IMR-90 (cell line): ENCODE measurements around the gene ZNF835.

Source experiments
- BHLHE40 ChIP-seq: fragments of 150-350 bp; IDR thresholded peaks from 2 replicates; pipeline ENCODE4 v1.6.1; 2016; ENCODE audit warnings: mild to moderate bottlenecking, low read depth, low read length
- CEBPB ChIP-seq: IDR thresholded peaks from 2 replicates; pipeline ENCODE4 v1.6.1; 2012; ENCODE audit warnings: low read depth, low read length, improper control_type of control experiment
- CHD1 ChIP-seq: IDR thresholded peaks from 2 replicates; pipeline ENCODE4 v1.6.1; 2012; ENCODE audit warnings: low read depth, low read length, improper control_type of control experiment
- CTCF ChIP-seq: conservative IDR thresholded peaks from 2 replicates; pipeline ENCODE4 v1.5.1; 2012; ENCODE audit warnings: mild to moderate bottlenecking, low read depth, low read length, improper control_type of control experiment
- ELK1 ChIP-seq: fragments of 150-350 bp; IDR thresholded peaks from 2 replicates; pipeline ENCODE4 v1.6.1; 2016; ENCODE audit warnings: low read depth, mild to moderate bottlenecking, low read length, moderate library complexity, borderline replicate concordance
- FOS ChIP-seq: fragments of 150-350 bp; IDR thresholded peaks from 2 replicates; pipeline ENCODE4 v1.6.1; 2016; ENCODE audit warnings: low read depth, low read length
- MAZ ChIP-seq: IDR thresholded peaks from 2 replicates; pipeline ENCODE4 v1.6.1; 2012; ENCODE audit warnings: low read depth, mild to moderate bottlenecking, low read length, improper control_type of control experiment, moderate library complexity, borderline replicate concordance
- POLR2A ChIP-seq: IDR thresholded peaks from 2 replicates; pipeline ENCODE4 v1.6.1; 2012; ENCODE audit warnings: mild to moderate bottlenecking, low read depth, low read length
- RAD21 ChIP-seq: IDR thresholded peaks from 2 replicates; pipeline ENCODE4 v1.6.1; 2012; ENCODE audit warnings: low read length, improper control_type of control experiment
- RCOR1 ChIP-seq: IDR thresholded peaks from 2 replicates; pipeline ENCODE4 v1.6.1; 2012; ENCODE audit warnings: mild to moderate bottlenecking, low read length, improper control_type of control experiment; ENCODE audit not compliant: insufficient replicate concordance
- RFX5 ChIP-seq: IDR thresholded peaks from 2 replicates; pipeline ENCODE4 v1.8.0; 2012; ENCODE audit warnings: low read depth, mild to moderate bottlenecking, low read length, moderate library complexity
- USF2 ChIP-seq: fragments of 150-350 bp; IDR thresholded peaks from 2 replicates; pipeline ENCODE4 v1.6.1; 2017; ENCODE audit warnings: mild to moderate bottlenecking, antibody characterized with exemption, low read length, low read depth

GRCh38 chr19:56718231-56718630 is 46.7 kb upstream of the ZNF835 start:
- TF ChIP-seq CTCF = no peak
- no peak for TF ChIP-seq FOS
- no peak for TF ChIP-seq CEBPB
- no peak for TF ChIP-seq POLR2A
- no peak for TF ChIP-seq BHLHE40
- no peak for TF ChIP-seq RAD21
- TF ChIP-seq MAZ = no peak
- TF ChIP-seq RCOR1 = no peak
- TF ChIP-seq ELK1 = no peak
- no peak for TF ChIP-seq USF2
- TF ChIP-seq CHD1 = no peak
- TF ChIP-seq RFX5 = no peak
